Glomerular visceral epithelial cell (primary cell): ENCODE results near the gene SUZ12.
"Not testable (repeated sequence)": the region's sequence is repeated elsewhere in the genome, so short reads cannot be mapped to it uniquely, and the experiment has no call there.

Experiments
- DNase-seq: peaks from one replicate; pipeline ENCODE4 v3.0.0-alpha.2; 2016; ENCODE audit errors: extremely low spot score

Gene SUZ12

DNA sequence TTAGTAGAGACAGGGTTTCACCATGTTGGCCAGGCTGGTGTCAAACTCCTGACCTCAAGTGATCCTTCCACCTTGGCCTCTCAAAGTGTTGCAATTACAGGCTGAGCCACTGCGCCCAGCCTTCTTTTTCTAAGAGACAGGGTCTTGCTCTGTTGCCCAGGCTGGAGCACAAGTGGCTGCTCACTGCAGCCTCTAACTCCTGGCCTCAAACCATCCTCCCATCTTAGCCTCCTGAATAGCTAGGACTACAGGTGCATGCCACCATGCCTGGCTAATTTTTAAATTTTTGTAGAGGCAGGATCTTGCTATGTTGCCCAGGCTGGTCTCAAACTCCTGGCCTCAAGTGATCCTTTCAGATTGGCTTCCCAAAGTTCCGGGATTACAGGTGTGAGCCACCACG lies 15.1 kb downstream of the SUZ12 start:
- DNase-seq, result not testable (repeated sequence)

- DNase-seq, result not testable (repeated sequence)
These were observed 27.3 kb downstream of the SUZ12 start for GRCh38 chr17:31964131-31964530.

- DNase-seq, result no peak
These were observed 30.8 kb downstream of the SUZ12 start for GRCh38 chr17:31967648-31968047.

- DNase-seq, result not testable (repeated sequence)
These were observed 33.6 kb downstream of the SUZ12 start for GRCh38 chr17:31970416-31970815.

DNA sequence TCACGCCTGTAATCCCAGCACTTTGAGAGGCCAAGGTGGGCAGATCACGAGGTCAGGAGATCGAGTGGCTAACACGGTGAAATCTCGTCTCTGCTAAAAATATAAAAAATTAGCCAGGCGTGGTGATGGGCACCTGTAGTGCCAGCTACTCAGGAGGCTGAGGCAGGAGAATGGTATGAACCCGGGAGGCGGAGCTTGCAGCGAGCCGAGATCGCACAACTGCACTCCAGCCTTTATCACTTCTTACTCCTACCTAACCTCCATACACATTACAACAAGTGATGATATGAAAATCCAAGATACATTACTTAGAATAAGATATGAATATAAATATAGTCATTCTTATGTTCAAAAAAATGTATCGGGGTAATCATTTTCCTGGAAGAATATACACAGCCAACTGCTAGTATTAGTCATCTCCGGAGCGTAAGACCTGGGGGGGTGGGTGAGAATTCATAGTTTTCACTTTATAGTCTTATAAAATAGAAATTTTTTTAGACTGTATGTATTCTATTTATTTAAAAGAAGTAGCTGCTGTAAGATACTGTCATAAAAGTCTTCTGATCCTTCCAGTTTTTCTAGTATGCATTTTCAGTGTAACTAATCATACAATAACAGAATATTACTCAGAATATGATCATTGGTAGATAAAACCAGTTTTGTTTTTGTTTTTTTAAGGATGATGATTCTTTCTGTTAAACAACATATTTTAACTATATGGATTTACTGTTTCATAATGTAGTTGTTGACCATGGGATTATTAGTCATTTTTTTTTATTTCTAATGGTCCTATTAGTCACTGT lies 37.7 kb downstream of the SUZ12 start:
- not testable (repeated sequence) for DNase-seq

GRCh38 chr17:31975391-31975790 lies 38.6 kb downstream of the SUZ12 start:
- DNase-seq, result not testable (repeated sequence)

DNA sequence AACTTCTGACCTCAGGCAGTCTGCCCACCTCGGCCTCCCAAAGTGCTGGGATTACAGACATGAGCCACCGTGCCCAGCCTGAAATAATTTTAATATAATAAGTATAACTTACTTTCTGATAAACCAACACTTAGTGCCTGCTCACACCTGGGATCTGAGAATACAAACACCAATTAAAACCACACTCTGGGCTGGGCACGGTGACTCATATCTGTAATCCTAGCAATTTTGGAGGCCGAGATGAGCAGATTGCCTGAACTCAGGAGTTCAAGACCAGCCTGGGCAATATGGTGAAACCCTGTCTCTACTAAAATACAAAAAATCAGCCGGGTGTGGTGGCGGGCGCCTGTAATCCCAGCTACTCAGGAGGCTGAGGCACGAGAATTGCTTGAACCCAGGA lies 55.0 kb downstream of the SUZ12 start:
- DNase-seq, result not testable (repeated sequence)

DNA sequence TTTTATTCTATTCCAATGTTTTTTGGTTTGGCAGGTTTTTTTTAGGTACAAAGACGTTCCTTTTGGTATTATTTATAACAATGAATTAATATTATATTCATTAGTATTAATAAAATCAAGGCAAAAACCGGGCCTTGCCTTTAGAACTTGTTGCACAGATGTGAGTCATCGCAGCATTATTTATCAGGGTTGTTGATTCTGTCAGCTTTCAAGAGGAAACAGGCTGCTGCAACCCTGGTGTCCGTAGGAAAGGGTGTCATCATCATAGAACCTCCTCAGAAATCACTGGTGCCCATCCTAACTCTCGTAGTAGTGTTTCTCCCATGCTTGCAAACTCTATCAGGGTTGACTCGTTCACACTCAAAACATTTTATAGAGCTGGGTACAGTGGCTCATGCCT lies 60.2 kb downstream of the SUZ12 start:
- no peak for DNase-seq

- DNase-seq, result peak; percentile 85
These were observed 70.2 kb downstream of the SUZ12 start, which contains the start of gene LRRC37B for GRCh38 chr17:32006957-32007462. Gene LRRC37B, plus strand, starts transcription at chr17:32007383. Its CDS starts 14,010 bp downstream, at chr17:32021393.

DNA sequence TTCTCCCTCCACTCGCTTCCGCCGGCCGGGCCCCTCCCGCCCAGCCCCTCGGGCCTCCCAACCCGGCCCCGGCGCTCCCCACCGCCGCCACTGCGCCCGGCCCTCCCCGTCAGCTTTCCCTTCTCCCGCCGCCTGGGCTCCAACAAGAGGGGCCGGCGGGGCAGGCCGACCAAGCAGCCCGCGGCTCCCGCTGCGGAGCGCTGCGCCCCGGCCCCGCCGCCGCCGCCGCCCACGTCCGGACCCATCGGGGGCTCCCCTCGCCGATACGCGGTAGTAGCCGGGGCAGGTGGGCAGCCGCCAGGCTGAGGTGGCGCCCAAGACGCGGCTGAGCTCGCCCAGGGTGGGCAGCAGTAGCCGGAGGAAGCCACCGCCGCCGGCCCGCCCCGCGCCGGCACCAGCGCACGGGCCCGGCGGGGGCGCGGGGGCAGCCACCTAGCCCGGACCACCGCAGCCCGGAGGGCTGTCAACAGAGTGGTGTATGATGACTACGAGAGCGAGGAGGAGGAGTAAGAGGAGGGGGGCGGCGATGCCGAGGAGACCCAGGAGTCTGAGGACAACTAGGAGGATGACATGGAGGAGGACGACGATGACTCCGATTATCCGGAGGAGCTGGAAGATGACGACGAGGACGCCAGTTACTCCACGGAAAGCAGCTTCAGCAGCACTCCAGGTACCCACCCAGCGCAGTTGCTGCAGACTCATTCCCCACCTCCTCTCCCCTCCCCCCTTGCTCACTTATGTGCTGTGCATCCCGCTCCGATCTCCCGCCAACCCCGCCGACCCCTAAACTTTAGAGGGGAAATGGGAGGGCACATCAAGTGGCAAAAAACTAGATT lies 70.9 kb downstream of the SUZ12 start:
- DNase-seq, result peak; percentile 30

DNA sequence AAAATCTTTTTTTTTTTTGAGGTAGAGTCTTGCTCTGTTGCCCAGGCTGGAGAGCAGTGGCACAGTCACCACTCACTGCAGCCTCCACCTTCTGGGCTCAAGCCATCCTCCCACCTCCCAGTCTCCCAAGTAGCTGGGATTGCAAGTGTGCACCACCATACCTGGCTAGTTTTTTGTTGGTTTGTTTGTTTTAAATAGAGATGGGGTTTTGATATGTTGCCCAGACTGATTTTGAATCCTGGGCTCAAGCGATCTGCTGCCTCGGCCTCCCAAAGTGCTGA lies 72.4 kb downstream of the SUZ12 start:
- DNase-seq, result no peak

DNA sequence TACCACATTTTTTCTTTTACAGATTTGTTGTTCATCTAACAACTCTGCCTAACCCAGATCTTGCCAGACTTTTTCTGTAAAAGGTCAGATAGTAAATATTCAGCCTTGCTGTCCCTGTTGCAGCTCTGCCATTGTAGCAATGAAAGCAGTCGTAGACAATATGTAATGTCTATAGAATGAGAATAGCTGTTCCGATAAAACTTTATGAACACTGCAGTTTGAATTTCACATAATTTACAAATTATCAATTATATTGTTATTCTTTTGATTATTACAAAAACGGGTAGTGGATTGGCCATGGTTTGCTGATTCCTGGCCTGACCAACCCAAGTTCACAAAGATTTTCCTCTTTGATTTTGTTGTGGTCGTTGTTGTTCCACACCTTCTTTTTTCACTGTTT lies 73.3 kb downstream of the SUZ12 start:
- DNase-seq, result no peak

DNA sequence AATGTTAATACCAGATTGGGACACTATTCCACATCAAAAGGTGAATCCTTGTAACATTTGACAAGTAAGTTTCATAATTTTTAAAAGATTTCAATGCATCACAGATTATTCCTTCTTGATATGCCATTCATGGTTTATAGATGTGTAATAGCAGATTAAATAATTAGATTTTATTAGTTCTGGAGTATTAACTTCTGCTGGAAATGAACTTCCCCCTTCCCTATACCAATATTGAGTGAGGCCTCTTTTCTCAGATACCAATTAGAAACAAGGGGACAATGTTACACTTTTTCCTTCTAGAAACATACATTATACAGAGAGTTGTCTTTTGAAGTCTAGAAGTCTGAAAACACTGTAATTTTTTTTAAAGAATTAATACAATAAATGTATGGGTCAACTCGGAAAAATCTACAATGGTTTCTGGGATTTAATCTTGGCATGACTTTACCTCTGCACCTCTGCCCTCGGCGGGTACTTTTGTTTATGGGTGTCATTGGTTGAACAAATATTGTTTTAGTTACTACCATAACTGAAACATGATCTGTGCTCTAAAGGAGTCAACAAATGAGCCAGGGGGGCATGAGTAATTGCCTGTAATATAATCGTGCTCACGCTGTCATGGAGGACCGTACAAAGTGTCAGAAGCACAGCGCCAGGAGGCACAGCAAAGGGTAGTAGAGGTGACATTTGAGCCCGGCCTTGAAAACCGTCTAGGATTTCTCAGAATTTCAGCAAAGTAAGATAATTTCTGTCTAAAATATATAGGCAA lies 78.6 kb downstream of the SUZ12 start:
- no peak for DNase-seq

GRCh38 chr17:32016231-32016630 lies 79.4 kb downstream of the SUZ12 start:
- no peak for DNase-seq

DNA sequence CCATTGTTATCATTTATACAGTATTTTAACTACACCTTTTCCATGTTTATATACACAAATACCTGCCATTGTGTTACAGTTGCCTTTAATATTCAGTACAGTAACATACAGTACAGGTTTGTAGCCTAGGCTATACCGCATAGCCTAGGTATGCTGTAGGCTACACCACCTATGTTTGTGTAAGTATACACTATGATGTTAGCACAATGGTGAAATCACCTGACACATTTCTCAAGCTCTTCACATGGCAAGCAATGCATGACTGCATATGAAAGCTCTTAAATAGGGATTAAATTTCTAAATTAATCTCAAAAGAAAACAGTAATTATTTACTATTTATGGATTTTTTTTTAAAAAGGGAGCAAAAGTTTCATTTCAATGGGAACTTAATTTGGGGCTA lies 82.4 kb downstream of the SUZ12 start:
- DNase-seq, result no peak

- DNase-seq, result no peak
These were observed 84.3 kb downstream of the SUZ12 start for GRCh38 chr17:32020943-32021614.

DNA sequence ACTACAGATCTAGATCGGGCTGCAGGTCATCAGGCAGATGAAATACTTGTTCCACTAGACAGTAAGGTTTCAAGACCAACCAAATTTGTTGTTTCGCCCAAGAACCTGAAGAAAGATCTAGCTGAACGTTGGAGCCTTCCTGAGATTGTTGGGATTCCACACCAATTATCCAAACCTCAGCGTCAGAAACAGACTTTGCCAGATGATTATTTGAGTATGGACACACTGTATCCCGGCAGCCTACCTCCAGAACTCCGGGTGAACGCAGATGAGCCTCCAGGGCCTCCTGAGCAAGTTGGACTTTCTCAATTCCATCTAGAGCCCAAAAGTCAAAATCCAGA lies 84.8 kb downstream of the SUZ12 start:
- no peak for DNase-seq

DNA sequence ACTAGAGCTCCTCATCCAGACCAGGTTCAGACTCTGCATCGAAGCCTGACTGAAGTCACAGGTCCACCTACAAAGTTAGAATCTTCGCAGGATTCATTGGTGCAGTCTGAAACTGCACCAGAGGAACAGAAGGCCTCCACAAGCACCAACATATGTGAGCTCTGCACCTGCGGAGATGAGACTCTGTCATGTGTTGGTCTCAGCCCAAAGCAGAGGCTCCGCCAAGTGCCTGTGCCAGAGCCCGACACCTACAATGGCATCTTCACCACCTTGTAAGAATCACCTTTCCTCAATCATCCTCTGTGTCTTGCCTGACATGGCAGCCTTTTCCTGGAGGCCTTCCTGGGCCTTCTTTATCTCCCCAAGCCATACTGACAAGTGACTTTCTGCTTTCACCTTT lies 85.7 kb downstream of the SUZ12 start:
- DNase-seq, result not testable (repeated sequence)

DNA sequence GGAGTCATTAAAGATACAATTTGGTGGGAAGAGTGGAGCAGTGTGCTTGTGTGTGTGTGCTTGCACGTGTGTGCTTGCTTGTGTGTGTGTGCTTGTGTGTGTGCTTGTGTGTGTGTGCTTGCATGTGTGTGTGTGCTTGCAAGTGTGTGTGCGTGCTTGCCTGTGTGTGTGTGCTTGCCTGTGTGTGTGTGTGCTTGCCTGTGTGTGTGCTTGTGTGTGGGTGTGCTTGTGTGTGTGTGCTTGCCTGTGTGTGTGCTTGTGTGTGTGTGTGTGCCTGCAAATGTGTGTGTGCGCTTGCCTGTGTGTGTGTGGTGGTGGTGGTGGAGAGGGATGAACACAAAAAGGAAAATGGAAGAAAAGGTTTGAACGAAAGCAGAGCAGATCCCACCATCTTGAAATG lies 90.5 kb downstream of the SUZ12 start:
- DNase-seq, result not testable (repeated sequence)

DNA sequence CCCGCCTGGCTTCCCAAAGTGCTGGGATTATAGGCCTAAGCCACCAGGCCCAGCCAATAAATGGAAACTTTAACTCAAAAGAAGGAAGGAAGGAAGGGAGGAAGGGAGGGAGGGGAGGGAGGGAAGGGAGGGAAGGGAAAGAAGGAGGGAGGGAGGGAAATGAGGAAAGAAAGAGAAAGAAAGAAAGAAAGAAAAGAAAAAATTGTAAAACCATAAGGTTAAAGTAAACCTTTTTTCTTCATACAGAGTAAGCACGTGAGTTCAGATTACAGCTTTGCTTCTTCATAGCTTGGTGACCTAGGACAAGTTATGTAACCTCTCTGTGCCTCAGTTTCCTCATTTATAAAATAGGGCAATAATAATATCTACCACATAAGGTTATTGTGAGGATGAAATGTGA lies 96.4 kb downstream of the SUZ12 start:
- DNase-seq, result no peak

DNA sequence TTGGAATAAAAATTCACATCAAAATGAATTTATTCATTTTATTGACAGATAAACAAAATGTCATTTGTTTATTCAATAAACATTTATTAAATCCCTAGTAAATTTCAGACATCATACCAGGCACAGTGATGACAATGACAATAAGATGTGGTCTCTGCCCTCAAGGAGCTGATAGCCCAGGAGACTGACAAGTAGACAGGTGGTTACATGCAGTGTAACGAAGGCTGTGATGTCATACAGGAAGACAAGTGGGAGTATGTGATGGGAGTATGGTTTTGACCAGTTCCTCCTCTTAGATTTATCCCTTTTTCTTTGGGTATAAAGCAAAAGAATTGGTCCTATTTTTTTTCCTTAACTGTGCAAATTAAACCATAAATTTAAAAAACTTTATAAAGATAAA lies 97.0 kb downstream of the SUZ12 start:
- not testable (repeated sequence) for DNase-seq

- DNase-seq, result not testable (repeated sequence)
These were observed 103.4 kb downstream of the SUZ12 start for GRCh38 chr17:32040246-32040645.
